SK-N-SH (cell line): Measurements from ENCODE around the gene LINGO3.

Source experiments
- CTCF ChIP-seq: fragments of 200-600 bp; sonication (generic); IDR thresholded peaks from 2 replicates; pipeline ENCODE4 v1.6.1; 2017; ENCODE audit warnings: antibody characterized with exemption, mild to moderate bottlenecking, moderate library complexity
- ELF1 ChIP-seq: IDR thresholded peaks from 2 replicates; pipeline ENCODE4 v1.4.0; 2012
- GABPA ChIP-seq: IDR thresholded peaks from 2 replicates; pipeline ENCODE4 v1.4.0; 2012; ENCODE audit warnings: low read depth, mild to moderate bottlenecking
- MAX ChIP-seq: IDR thresholded peaks from 2 replicates; pipeline ENCODE4 v1.4.0; 2012; ENCODE audit warnings: low read depth
- NFIC ChIP-seq: IDR thresholded peaks from 2 replicates; pipeline ENCODE4 v1.4.0; 2012; ENCODE audit warnings: borderline replicate concordance
- PBX3 ChIP-seq: IDR thresholded peaks from 2 replicates; pipeline ENCODE4; 2012
- SMC3 ChIP-seq: IDR thresholded peaks from 2 replicates; pipeline ENCODE4 v1.6.1; 2012; ENCODE audit warnings: low read depth, low read length, improper control_type of control experiment
- TEAD4 ChIP-seq: IDR thresholded peaks from 2 replicates; pipeline ENCODE4 v1.4.0; 2012; ENCODE audit warnings: mild to moderate bottlenecking, borderline replicate concordance; ENCODE audit not compliant: insufficient read depth
- USF2 ChIP-seq: fragments of 150-350 bp; IDR thresholded peaks from 2 replicates; pipeline ENCODE4 v1.6.1; 2017; ENCODE audit warnings: antibody characterized with exemption, low read length, low read depth, borderline replicate concordance

- no peak for TF ChIP-seq NFIC
- no peak for TF ChIP-seq CTCF
- no peak for TF ChIP-seq TEAD4
- TF ChIP-seq MAX: no peak
- TF ChIP-seq SMC3: no peak
- no peak for TF ChIP-seq PBX3
- no peak for TF ChIP-seq ELF1
- TF ChIP-seq GABPA: no peak
- no peak for TF ChIP-seq USF2
Observed at GRCh38 chr19:2355168-2356035, 47.4 kb upstream of the LINGO3 start.
